MM.1S (cell line): ENCODE data around the gene LRP5.

Source experiments
- EZH2 ChIP-seq: fragments of 300-600 bp; sonication (generic); optimal IDR thresholded peaks from 2 replicates; pipeline ENCODE3; 2017; ENCODE audit warnings: low read depth, mild to moderate bottlenecking, antibody characterized with exemption, low read length, mixed read lengths
- EZH2phosphoT487 ChIP-seq: fragments of 300-600 bp; sonication (generic); IDR thresholded peaks from 2 replicates; pipeline ENCODE4 v1.6.1; 2018; ENCODE audit warnings: antibody characterized with exemption, low read length
- TF ChIP-seq, protein P1 (sequence below): fragments of 300-600 bp; sonication (generic); IDR thresholded peaks from 2 replicates; pipeline ENCODE4 v1.5.1; 2016; ENCODE audit warnings: antibody characterized with exemption, low read length, mixed read lengths

DNA sequence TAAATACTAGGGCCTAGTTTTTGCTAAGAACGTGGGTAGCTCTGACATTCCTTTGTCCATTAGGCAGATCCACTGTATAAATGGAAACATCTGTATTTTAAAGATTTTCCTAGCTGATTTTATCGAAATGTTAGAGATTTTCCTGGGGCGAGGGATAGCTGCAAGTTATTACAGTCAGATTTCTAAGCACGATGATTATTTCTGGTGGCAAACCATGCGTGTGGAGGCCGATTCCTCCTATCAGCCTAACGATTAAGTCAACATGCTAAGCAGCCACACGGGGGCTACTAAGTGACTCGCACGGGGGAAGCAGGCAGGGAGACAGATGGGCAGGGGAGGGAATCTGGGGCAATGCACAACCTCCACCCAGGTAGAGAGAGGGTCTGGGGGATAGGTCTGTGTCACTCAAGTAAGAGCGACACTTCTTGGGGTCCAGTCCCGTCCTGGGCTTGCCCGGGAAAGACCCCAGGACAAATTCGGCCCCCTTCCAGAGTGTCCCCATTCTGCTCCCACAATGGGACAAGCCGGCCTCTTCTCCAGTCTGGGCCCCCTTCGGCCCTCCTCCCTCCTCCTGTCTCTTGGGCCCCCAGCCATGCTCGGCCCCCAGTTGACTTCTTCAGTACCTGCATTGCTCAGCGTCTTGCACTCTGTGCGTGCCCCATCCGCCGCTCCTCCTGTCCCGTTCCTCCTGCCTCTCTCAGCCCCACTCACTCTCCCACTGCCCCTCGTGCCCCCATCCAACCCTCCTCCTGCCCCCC lies 41.2 kb upstream of the LRP5 start:
- TF ChIP-seq, protein P1, sequence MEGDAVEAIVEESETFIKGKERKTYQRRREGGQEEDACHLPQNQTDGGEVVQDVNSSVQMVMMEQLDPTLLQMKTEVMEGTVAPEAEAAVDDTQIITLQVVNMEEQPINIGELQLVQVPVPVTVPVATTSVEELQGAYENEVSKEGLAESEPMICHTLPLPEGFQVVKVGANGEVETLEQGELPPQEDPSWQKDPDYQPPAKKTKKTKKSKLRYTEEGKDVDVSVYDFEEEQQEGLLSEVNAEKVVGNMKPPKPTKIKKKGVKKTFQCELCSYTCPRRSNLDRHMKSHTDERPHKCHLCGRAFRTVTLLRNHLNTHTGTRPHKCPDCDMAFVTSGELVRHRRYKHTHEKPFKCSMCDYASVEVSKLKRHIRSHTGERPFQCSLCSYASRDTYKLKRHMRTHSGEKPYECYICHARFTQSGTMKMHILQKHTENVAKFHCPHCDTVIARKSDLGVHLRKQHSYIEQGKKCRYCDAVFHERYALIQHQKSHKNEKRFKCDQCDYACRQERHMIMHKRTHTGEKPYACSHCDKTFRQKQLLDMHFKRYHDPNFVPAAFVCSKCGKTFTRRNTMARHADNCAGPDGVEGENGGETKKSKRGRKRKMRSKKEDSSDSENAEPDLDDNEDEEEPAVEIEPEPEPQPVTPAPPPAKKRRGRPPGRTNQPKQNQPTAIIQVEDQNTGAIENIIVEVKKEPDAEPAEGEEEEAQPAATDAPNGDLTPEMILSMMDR: peak; percentile 60
- TF ChIP-seq EZH2 (no peak), EZH2phosphoT487 (no peak)
